BJ (cell line): ENCODE results near the gene CRYBA4. TPM values are rescaled to one million over a fixed set of nuclear protein-coding genes. Genes with fewer than 3 reads are reported as not detected.

Source experiments
- CTCF ChIA-PET: fragments of 350-600 bp; formaldehyde crosslinking; extraction: SDS; loops from one replicate; lab custom pipeline; 2021; ENCODE audit warnings: antibody characterized with exemption, inconsistent platforms; lab: Yijun Ruan, JAX
- POLR2A ChIA-PET: fragments of 300-600 bp; sonication (Branson Sonifier 250); formaldehyde crosslinking; extraction: SDS; loops from one replicate; lab custom pipeline; 2021; ENCODE audit warnings: antibody characterized with exemption; lab: Charles Lee
- DNase-seq: peaks from one replicate; pipeline ENCODE4 v3.0.0-alpha.2; 2011; ENCODE audit warnings: low read depth
- H3K27me3 ChIP-seq: 2 replicates; pipeline ENCODE4 v1.6.0; 2011; ENCODE audit warnings: low read length; ENCODE audit not compliant: control insufficient read depth, insufficient read depth
- H3K36me3 ChIP-seq: 2 replicates; pipeline ENCODE4 v1.5.1; 2011; ENCODE audit warnings: low read length; ENCODE audit not compliant: control insufficient read depth, insufficient read depth
- H3K4me3 ChIP-seq: 2 replicates; pipeline ENCODE4 v1.5.1; 2011; ENCODE audit warnings: low read depth, mild to moderate bottlenecking, control low read depth, low read length
- polyA plus RNA-seq: library from polyadenylated mRNA; depleted of rRNA; stranded (reverse); fragments of >200 nt; gene quantifications from 2 replicates; pipeline ENCODE4 v1.2.3, GENCODE V29; 2011
- TF ChIP-seq, protein P1 (sequence below): IDR thresholded peaks from 2 replicates; pipeline ENCODE4 v1.5.1; 2011; ENCODE audit warnings: low read depth, mild to moderate bottlenecking, control low read depth, inconsistent platforms, low read length, moderate library complexity; ENCODE audit not compliant: insufficient read depth

Gene CRYBA4
- polyA plus RNA-seq, 1 experiment = not detected

- Histone ChIP-seq H3K27me3 (peaks cover 9% of the 10 kb centered on the region), H3K4me3 (no peak overlapping the region), H3K36me3 (no peaks in the 10 kb centered on the region)
- TF ChIP-seq, protein P1, sequence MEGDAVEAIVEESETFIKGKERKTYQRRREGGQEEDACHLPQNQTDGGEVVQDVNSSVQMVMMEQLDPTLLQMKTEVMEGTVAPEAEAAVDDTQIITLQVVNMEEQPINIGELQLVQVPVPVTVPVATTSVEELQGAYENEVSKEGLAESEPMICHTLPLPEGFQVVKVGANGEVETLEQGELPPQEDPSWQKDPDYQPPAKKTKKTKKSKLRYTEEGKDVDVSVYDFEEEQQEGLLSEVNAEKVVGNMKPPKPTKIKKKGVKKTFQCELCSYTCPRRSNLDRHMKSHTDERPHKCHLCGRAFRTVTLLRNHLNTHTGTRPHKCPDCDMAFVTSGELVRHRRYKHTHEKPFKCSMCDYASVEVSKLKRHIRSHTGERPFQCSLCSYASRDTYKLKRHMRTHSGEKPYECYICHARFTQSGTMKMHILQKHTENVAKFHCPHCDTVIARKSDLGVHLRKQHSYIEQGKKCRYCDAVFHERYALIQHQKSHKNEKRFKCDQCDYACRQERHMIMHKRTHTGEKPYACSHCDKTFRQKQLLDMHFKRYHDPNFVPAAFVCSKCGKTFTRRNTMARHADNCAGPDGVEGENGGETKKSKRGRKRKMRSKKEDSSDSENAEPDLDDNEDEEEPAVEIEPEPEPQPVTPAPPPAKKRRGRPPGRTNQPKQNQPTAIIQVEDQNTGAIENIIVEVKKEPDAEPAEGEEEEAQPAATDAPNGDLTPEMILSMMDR = no peak
- CTCF ChIA-PET = interaction anchor here (0.6 to 1.0 kb wide), 2 partner anchors 94 to 143 kb away, joined by 3 to 4 read pairs; no protein-coding TSS in a partner anchor
- POLR2A ChIA-PET = no interaction called here
- DNase-seq = no peak
Observed at GRCh38 chr22:26642465-26643417, 21.0 kb downstream of the CRYBA4 start.

DNA sequence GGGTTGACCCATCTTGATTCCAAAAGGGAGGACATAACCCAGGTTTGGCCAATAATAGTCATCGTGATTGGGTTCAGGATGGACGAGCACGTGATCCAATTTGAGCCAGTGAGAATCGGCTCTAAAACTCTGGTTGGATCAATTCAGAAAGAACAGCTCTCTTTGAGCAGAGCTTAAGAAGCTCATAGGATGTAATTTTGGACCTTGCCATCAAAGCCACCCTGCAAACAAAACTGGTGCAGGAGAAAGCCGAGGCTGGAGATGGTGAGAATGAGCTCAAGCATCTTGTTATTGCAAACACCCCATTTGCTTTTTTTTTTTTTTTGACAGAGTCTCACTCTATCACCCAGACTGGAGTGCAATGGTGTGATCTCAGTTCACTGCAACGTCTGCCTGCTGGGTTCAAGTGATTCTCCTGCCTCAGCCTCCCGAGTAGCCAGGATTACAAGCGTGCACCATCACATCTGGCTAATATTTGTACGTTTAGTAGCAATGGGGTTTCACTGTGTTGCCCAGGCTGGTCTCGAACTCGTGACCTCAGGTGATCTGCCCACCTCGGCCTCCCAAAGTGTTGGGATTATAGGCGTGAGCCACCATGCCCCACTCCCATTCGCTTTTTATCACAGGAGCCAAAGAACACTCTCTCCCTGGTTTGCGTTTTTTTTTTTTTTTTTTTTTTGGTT lies 21.8 kb downstream of the CRYBA4 start:
- ChIA-PET POLR2A (interaction anchor here (0.7 kb wide), 1 partner anchor 147 kb away, joined by 13 read pairs; no protein-coding TSS in a partner anchor), CTCF (no interaction called here)
- peaks cover 8% of the 10 kb centered on the region for H3K27me3 ChIP-seq
- no peak overlapping the region for H3K4me3 ChIP-seq
- H3K36me3 ChIP-seq = no peaks in the 10 kb centered on the region
- TF ChIP-seq, protein P1 = no peak
- DNase-seq = no peak

- H3K4me3 ChIP-seq = no peak overlapping the region
- POLR2A ChIA-PET = interaction anchor here (0.6 kb wide), 1 partner anchor 147 kb away, joined by 3 read pairs; no protein-coding TSS in a partner anchor
- no peak for DNase-seq
- TF ChIP-seq, protein P1 = no peak
- CTCF ChIA-PET = interaction anchor here (0.6 kb wide), 1 partner anchor 54 kb away, joined by 3 read pairs; no protein-coding TSS in a partner anchor
- H3K27me3 ChIP-seq = peaks cover 7% of the 10 kb centered on the region
- no peaks in the 10 kb centered on the region for H3K36me3 ChIP-seq
Observed at GRCh38 chr22:26646158-26646557, 24.4 kb downstream of the CRYBA4 start.

DNA sequence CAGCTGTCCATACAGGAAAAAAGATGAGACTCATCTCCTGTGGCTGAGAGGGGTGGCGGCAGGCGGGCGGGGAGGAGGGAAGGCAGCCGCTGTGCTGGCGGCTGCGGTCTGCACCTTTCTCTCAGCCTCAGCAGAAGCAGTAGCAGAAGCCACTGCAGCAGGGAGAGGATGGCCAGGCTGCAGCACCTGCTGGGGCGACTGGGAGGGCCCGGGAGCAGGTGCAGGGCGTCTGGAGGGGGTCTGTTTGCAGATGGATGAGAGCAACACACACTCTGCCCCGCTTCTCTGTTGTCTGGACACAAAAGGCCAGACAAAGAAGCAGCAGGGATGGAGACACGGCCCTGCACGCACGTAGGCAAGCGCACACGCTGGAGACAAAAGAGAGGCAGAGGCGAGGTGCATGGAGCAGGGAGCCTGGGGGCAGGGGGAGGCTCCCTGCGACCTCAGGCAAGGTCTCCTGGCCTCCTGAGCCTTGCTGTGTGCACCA lies 26.3 kb downstream of the CRYBA4 start:
- no peak for DNase-seq
- H3K27me3 ChIP-seq = peaks cover 14% of the 10 kb centered on the region
- no peak overlapping the region for H3K4me3 ChIP-seq
- POLR2A ChIA-PET = interaction anchor here (0.6 kb wide), 1 partner anchor 218 kb away, joined by 3 read pairs; no protein-coding TSS in a partner anchor
- CTCF ChIA-PET = no interaction called here
- H3K36me3 ChIP-seq = no peaks in the 10 kb centered on the region
- TF ChIP-seq, protein P1 = no peak
